MG63 (cell line): ENCODE measurements around the gene OR56B4. TPM values are rescaled to one million over a fixed set of nuclear protein-coding genes. Genes with fewer than 3 reads are reported as not detected.
"Not testable (repeated sequence)": the region's sequence is repeated elsewhere in the genome, so short reads cannot be mapped to it uniquely, and the experiment has no call there.

ENCODE experiments used
- DNase-seq: peaks from one replicate; pipeline ENCODE4 v3.0.0-alpha.2; 2020
- H3K27me3 ChIP-seq: fragments of 250-450 bp; sonication (Bioruptor Pico); 2 replicates; pipeline ENCODE4 v1.5.1; 2020; ENCODE audit warnings: mild to moderate bottlenecking, moderate library complexity
- H3K36me3 ChIP-seq: fragments of 250-450 bp; sonication (Bioruptor Pico); 2 replicates; pipeline ENCODE4 v1.5.1; 2020; ENCODE audit warnings: mild to moderate bottlenecking, moderate library complexity
- H3K4me3 ChIP-seq: fragments of 250-450 bp; sonication (Bioruptor Pico); 2 replicates; pipeline ENCODE4 v1.5.1; 2020; ENCODE audit warnings: mild to moderate bottlenecking, moderate library complexity
- H3K9me3 ChIP-seq: fragments of 250-450 bp; sonication (Bioruptor Pico); 2 replicates; pipeline ENCODE4 v1.5.1; 2020; ENCODE audit warnings: mild to moderate bottlenecking, moderate library complexity
- total RNA-seq: library from RNA; depleted of rRNA; stranded (reverse); fragments of >200 nt; shearing (Covaris generic); gene quantifications from 2 replicates; pipeline ENCODE4 v1.2.3, GENCODE V29; 2014; ENCODE audit warnings: low replicate concordance; rRNA removed

OR56B4 gene
- total RNA-seq, result not detected in 2 replicates

- not testable (repeated sequence) for H3K27me3 ChIP-seq, DNase-seq, H3K36me3 ChIP-seq, H3K4me3 ChIP-seq, H3K9me3 ChIP-seq
These were observed at the start of gene OR56B4 for GRCh38 chr11:6107384-6107783. OR56B4 (plus strand) TSS chr11:6107684; CDS start chr11:6107779, 95 bp downstream.

GRCh38 chr11:6061475-6061874, 46.0 kb upstream of the OR56B4 start:
- peaks cover 10% of the 10 kb centered on the region for H3K27me3 ChIP-seq
- no peak for DNase-seq
- no peaks in the 10 kb centered on the region for H3K36me3 ChIP-seq
- H3K4me3 ChIP-seq, result no peak overlapping the region
- H3K9me3 ChIP-seq, result no peaks in the 10 kb centered on the region

GRCh38 chr11:6062691-6063358, 44.7 kb upstream of the OR56B4 start:
- H3K4me3 ChIP-seq, result no peak overlapping the region
- no peaks in the 10 kb centered on the region for H3K36me3 ChIP-seq
- H3K9me3 ChIP-seq, result no peaks in the 10 kb centered on the region
- H3K27me3 ChIP-seq, result peaks cover 10% of the 10 kb centered on the region
- no peak for DNase-seq

DNA sequence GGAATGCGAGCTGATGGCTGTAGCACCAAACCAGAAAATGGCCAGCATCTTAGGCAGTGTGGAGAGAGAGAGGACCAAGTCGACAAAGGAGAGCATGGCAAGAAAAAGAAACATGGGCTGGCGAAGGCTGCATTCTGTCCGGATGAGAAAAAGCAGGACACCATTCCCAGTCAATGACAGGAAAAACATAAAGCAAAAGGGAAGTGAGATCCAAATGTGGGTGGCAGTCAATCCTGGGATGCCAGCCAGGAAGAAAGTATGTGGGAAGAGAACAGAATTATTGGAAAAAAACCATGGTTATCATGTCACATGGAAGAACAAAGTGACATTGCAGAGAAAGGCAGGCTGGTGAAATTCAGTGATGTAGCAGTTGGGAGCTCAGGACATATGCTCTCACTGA, 40.0 kb upstream of the OR56B4 start:
- H3K4me3 ChIP-seq, result no peak overlapping the region

DNA sequence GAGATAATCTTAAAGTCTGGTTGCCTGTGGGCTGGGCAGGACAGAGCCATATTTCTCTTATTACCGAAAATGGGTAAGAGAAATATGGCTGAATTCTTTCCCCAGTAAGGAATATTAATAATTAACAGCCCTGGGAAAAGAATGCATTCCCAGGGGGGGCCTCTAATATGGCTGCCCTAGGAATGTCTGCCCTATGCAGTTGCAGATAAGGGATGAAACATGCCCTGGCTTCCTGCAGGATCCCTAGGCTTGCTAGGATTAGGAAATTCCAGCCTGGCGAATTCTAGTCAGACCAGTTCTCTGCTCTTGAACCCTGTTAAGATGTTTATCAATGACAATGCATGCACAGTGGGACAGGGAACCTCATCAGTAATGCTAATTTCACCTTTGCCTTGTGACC, 31.0 kb upstream of the OR56B4 start:
- H3K27me3 ChIP-seq, H3K4me3 ChIP-seq, H3K36me3 ChIP-seq, DNase-seq, H3K9me3 ChIP-seq: not testable (repeated sequence)

More for the DNA sequence above, 40.0 kb upstream of the OR56B4 start:
- no peaks in the 10 kb centered on the region for H3K9me3 ChIP-seq
- H3K36me3 ChIP-seq, result no peaks in the 10 kb centered on the region
- no peak for DNase-seq
- no peaks in the 10 kb centered on the region for H3K27me3 ChIP-seq

DNA sequence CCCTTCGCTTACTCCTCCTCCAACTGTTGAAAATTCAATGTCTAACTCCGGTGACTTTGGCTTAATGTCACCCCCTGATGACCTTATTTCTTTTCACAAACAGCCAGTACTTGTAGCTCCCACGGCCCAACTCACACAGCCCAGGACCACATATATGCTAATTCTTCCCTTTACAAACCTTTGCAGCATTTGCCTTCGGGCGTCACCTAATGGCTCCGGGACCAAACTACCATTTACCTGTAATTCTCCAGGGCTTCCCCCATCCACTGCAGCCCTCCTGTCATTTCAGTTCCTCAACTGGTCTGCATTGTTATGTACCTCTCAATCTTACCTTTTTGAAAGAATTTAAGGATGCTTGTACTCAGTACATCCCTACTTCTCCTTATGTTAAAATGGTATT, 29.8 kb upstream of the OR56B4 start:
- H3K27me3 ChIP-seq, result no peaks in the 10 kb centered on the region
- no peak overlapping the region for H3K4me3 ChIP-seq
- no peaks in the 10 kb centered on the region for H3K36me3 ChIP-seq
- H3K9me3 ChIP-seq, result no peaks in the 10 kb centered on the region
- no peak for DNase-seq

GRCh38 chr11:6079463-6079862, 28.0 kb upstream of the OR56B4 start:
- H3K36me3 ChIP-seq, result no peaks in the 10 kb centered on the region
- DNase-seq, result no peak
- no peaks in the 10 kb centered on the region for H3K9me3 ChIP-seq
- H3K27me3 ChIP-seq, result no peaks in the 10 kb centered on the region
- H3K4me3 ChIP-seq, result no peak overlapping the region

GRCh38 chr11:6083129-6083528, 24.4 kb upstream of the OR56B4 start:
- Histone ChIP-seq H3K4me3 (no peak overlapping the region), H3K36me3 (no peaks in the 10 kb centered on the region), H3K9me3 (no peaks in the 10 kb centered on the region), H3K27me3 (no peaks in the 10 kb centered on the region)
- DNase-seq, result no peak

GRCh38 chr11:6084587-6084986, 22.9 kb upstream of the OR56B4 start:
- no peak for DNase-seq

GRCh38 chr11:6094186-6094585, 13.3 kb upstream of the OR56B4 start:
- DNase-seq, result no peak

More at GRCh38 chr11:6084587-6084986, 22.9 kb upstream of the OR56B4 start:
- Histone ChIP-seq H3K9me3 (no peaks in the 10 kb centered on the region), H3K4me3 (no peak overlapping the region), H3K36me3 (no peaks in the 10 kb centered on the region), H3K27me3 (no peaks in the 10 kb centered on the region)

DNA sequence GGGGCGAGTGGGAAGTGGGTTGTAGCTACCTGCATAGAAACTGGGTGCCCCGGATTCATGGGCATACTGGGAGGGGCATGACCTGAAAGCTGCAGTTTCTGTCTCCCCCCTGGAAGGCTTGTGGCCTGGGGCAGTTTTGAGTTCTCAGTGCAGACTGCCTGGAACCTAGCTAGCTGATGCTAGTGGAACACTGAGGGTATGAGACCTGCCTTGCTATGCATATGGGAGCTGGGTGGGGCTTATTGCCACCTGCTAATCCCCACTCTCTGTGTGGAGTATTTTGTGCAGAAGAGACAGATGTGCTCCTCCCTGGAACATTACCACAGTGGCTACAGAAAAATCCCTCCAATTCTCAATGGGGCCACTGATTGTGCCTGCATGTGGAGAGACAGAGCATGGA, 11.7 kb upstream of the OR56B4 start:
- no peak for DNase-seq
- Histone ChIP-seq H3K9me3 (peaks cover 3% of the 10 kb centered on the region; the same call in 1 of the 2 replicates), H3K27me3 (no peaks in the 10 kb centered on the region)

More at GRCh38 chr11:6094186-6094585, 13.3 kb upstream of the OR56B4 start:
- Histone ChIP-seq H3K36me3 (no peaks in the 10 kb centered on the region), H3K27me3 (no peaks in the 10 kb centered on the region), H3K4me3 (no peak overlapping the region), H3K9me3 (peaks cover 3% of the 10 kb centered on the region; the same call in 1 of the 2 replicates)

GRCh38 chr11:6096417-6096816, 11.1 kb upstream of the OR56B4 start:
- Histone ChIP-seq H3K36me3 (no peaks in the 10 kb centered on the region), H3K4me3 (no peak overlapping the region), H3K9me3 (peaks cover 3% of the 10 kb centered on the region; the same call in 1 of the 2 replicates), H3K27me3 (no peaks in the 10 kb centered on the region)
- DNase-seq, result no peak

More for the DNA sequence above, 11.7 kb upstream of the OR56B4 start:
- H3K36me3 ChIP-seq, result no peaks in the 10 kb centered on the region
- H3K4me3 ChIP-seq, result no peak overlapping the region

- no peaks in the 10 kb centered on the region for H3K9me3 ChIP-seq
- H3K36me3 ChIP-seq, result no peaks in the 10 kb centered on the region
- H3K27me3 ChIP-seq, result no peaks in the 10 kb centered on the region
- no peak overlapping the region for H3K4me3 ChIP-seq
- no peak for DNase-seq
These were observed 7.9 kb upstream of the OR56B4 start for GRCh38 chr11:6099577-6099976.

GRCh38 chr11:6110011-6110410, 2.5 kb downstream of the OR56B4 start:
- Histone ChIP-seq H3K9me3 (no peaks in the 10 kb centered on the region), H3K27me3 (no peaks in the 10 kb centered on the region), H3K4me3 (no peak overlapping the region), H3K36me3 (no peaks in the 10 kb centered on the region)
- no peak for DNase-seq

GRCh38 chr11:6111673-6112072, 4.2 kb downstream of the OR56B4 start:
- Histone ChIP-seq H3K4me3 (no peak overlapping the region), H3K9me3 (no peaks in the 10 kb centered on the region)
- no peak for DNase-seq

DNA sequence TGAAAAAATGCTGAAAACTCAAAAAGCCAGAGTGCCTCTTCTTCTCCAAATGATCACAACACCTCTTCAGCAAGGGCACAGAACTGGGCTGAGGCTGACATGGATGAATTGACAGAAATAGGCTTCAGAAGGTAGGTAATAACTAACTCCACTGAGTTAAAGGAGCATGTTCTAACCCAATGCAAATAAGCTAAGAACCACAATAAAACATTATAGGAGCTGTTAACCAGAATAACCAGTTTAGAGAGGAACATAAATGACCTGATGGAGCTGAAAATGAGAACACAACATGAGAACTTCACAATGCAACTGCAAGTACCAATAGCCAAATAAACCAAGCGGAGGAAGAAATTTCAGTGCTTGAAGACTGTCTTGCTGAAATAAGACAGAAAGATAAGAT, 9.2 kb downstream of the OR56B4 start:
- no peak for DNase-seq
- Histone ChIP-seq H3K9me3 (no peaks in the 10 kb centered on the region), H3K4me3 (no peak overlapping the region), H3K27me3 (no peaks in the 10 kb centered on the region), H3K36me3 (no peaks in the 10 kb centered on the region)

More at GRCh38 chr11:6111673-6112072, 4.2 kb downstream of the OR56B4 start:
- Histone ChIP-seq H3K27me3 (no peaks in the 10 kb centered on the region), H3K36me3 (no peaks in the 10 kb centered on the region)

GRCh38 chr11:6124245-6124644, 16.8 kb downstream of the OR56B4 start:
- Histone ChIP-seq H3K27me3 (peaks cover 6% of the 10 kb centered on the region; the same call in 1 of the 2 replicates), H3K36me3 (no peaks in the 10 kb centered on the region), H3K9me3 (no peaks in the 10 kb centered on the region), H3K4me3 (no peak overlapping the region)
- no peak for DNase-seq

- no peak overlapping the region for H3K4me3 ChIP-seq
- DNase-seq, result no peak
These were observed 20.4 kb downstream of the OR56B4 start for GRCh38 chr11:6127881-6128280.

More at GRCh38 chr11:6127881-6128280, 20.4 kb downstream of the OR56B4 start:
- no peaks in the 10 kb centered on the region for H3K9me3 ChIP-seq
- no peaks in the 10 kb centered on the region for H3K36me3 ChIP-seq
- H3K27me3 ChIP-seq, result peaks cover 6% of the 10 kb centered on the region; the same call in 1 of the 2 replicates
